ENCODE data around the gene HS6ST3. TPM values are rescaled to one million over a fixed set of nuclear protein-coding genes. Genes with fewer than 3 reads are reported as not detected.

The HS6ST3 gene
- total RNA-seq, 1 experiment from 2014 or later = not detected

- H3K4me1 Mint-ChIP-seq (ENCODE audit: low read depth, unreplicated experiment) = no peaks in the 10 kb centered on the region
- BruUV-seq (replicated peaks) = no TSS peak
- peaks cover 10% of the 10 kb centered on the region for H3K9me3 Mint-ChIP-seq (ENCODE audit: unreplicated experiment)
- H3K4me3 Mint-ChIP-seq (ENCODE audit: unreplicated experiment) = no peak overlapping the region
- H3K4me3 ChIP-seq (ENCODE audit: low read depth, low read length) = no peak overlapping the region
- intact Hi-C loops (cut with micrococcal nuclease; ENCODE audit: unreplicated experiment) = no loop called here
- ChIA-PET POLR2A (no interaction called here), CTCF (no interaction called here)
- H3K4me1 ChIP-seq = no peaks in the 10 kb centered on the region
- no peak for DNase-seq
- peaks cover 18% of the 10 kb centered on the region for H3K27me3 Mint-ChIP-seq (ENCODE audit: insufficient read depth, unreplicated experiment)
- no peak overlapping the region for H3K27ac Mint-ChIP-seq (ENCODE audit: unreplicated experiment)
- no peaks in the 10 kb centered on the region for H3K36me3 Mint-ChIP-seq (ENCODE audit: insufficient read depth, unreplicated experiment)
- H3K36me3 ChIP-seq (ENCODE audit: control insufficient read depth, insufficient read depth, low read length) = no peaks in the 10 kb centered on the region
- peaks cover 17% of the 10 kb centered on the region; the same call in 1 of the 2 replicates for H3K9me3 ChIP-seq
- no peak for TF ChIP-seq CTCF (IDR thresholded peaks at IDR 0.05; ENCODE audit: insufficient read depth in 1 of 2, low read depth in 1 of 2, low read length in 1 of 2, severe bottlenecking in 1 of 2, unreplicated experiment in 1 of 2)
- H3K27me3 ChIP-seq (replicated peaks; ENCODE audit: control insufficient read depth, insufficient read depth, low read length) = no peaks in the 10 kb centered on the region
These were observed 638.6 kb downstream of the HS6ST3 start for GRCh38 chr13:96728463-96728862.

GRCh38 chr13:96730676-96731075 lies 640.8 kb downstream of the HS6ST3 start:
- Histone ChIP-seq H3K9me3 (peaks cover 17% of the 10 kb centered on the region; the same call in 1 of the 2 replicates), H3K4me3 (ENCODE audit: low read depth, low read length) (no peak overlapping the region), H3K27me3 (replicated peaks; ENCODE audit: control insufficient read depth, insufficient read depth, low read length) (no peaks in the 10 kb centered on the region; the same call in 1 of the 2 replicates), H3K4me1 (no peaks in the 10 kb centered on the region), H3K36me3 (ENCODE audit: control insufficient read depth, insufficient read depth, low read length) (no peaks in the 10 kb centered on the region)
- CTCF ChIA-PET = no interaction called here
- no peak for TF ChIP-seq CTCF (IDR thresholded peaks at IDR 0.05; ENCODE audit: insufficient read depth in 1 of 2, low read depth in 1 of 2, low read length in 1 of 2, severe bottlenecking in 1 of 2, unreplicated experiment in 1 of 2)
- no peak for DNase-seq
- Mint-ChIP-seq H3K4me3 (ENCODE audit: unreplicated experiment) (no peak overlapping the region), H3K36me3 (ENCODE audit: insufficient read depth, unreplicated experiment) (no peaks in the 10 kb centered on the region), H3K27ac (ENCODE audit: unreplicated experiment) (no peak overlapping the region), H3K4me1 (ENCODE audit: low read depth, unreplicated experiment) (no peaks in the 10 kb centered on the region), H3K9me3 (ENCODE audit: unreplicated experiment) (peaks cover 10% of the 10 kb centered on the region), H3K27me3 (ENCODE audit: insufficient read depth, unreplicated experiment) (peaks cover 14% of the 10 kb centered on the region)
- POLR2A ChIA-PET = no interaction called here
- BruUV-seq (replicated peaks) = no TSS peak
- intact Hi-C loops (cut with micrococcal nuclease; ENCODE audit: unreplicated experiment) = no loop called here

GRCh38 chr13:96734499-96734898 lies 644.6 kb downstream of the HS6ST3 start:
- Mint-ChIP-seq H3K4me3 (ENCODE audit: unreplicated experiment) (no peak overlapping the region), H3K4me1 (ENCODE audit: low read depth, unreplicated experiment) (no peaks in the 10 kb centered on the region), H3K27ac (ENCODE audit: unreplicated experiment) (no peak overlapping the region), H3K9me3 (ENCODE audit: unreplicated experiment) (no peaks in the 10 kb centered on the region), H3K27me3 (ENCODE audit: insufficient read depth, unreplicated experiment) (peaks cover 14% of the 10 kb centered on the region), H3K36me3 (ENCODE audit: insufficient read depth, unreplicated experiment) (no peaks in the 10 kb centered on the region)
- Histone ChIP-seq H3K4me3 (ENCODE audit: low read depth, low read length) (no peak overlapping the region), H3K9me3 (no peaks in the 10 kb centered on the region), H3K27me3 (replicated peaks; ENCODE audit: control insufficient read depth, insufficient read depth, low read length) (no peaks in the 10 kb centered on the region; the same call in 1 of the 2 replicates), H3K4me1 (no peaks in the 10 kb centered on the region), H3K36me3 (ENCODE audit: control insufficient read depth, insufficient read depth, low read length) (no peaks in the 10 kb centered on the region)
- ChIA-PET POLR2A (no interaction called here), CTCF (no interaction called here)
- no peak for DNase-seq
- intact Hi-C loops (cut with micrococcal nuclease; ENCODE audit: unreplicated experiment) = no loop called here
- no peak for TF ChIP-seq CTCF (IDR thresholded peaks at IDR 0.05; ENCODE audit: insufficient read depth in 1 of 2, low read depth in 1 of 2, low read length in 1 of 2, severe bottlenecking in 1 of 2, unreplicated experiment in 1 of 2)
- BruUV-seq (replicated peaks) = no TSS peak
